DMS53 treated with DMSO at 0.1 percent for 48 hours (cell line): Measurements from ENCODE around the gene CENPA.

Experiments
- DNase-seq: peaks from one replicate; lab custom pipeline; 2025; ENCODE audit not compliant: unreplicated experiment; lab: John Stamatoyannopoulos, UW

Gene CENPA

DNA sequence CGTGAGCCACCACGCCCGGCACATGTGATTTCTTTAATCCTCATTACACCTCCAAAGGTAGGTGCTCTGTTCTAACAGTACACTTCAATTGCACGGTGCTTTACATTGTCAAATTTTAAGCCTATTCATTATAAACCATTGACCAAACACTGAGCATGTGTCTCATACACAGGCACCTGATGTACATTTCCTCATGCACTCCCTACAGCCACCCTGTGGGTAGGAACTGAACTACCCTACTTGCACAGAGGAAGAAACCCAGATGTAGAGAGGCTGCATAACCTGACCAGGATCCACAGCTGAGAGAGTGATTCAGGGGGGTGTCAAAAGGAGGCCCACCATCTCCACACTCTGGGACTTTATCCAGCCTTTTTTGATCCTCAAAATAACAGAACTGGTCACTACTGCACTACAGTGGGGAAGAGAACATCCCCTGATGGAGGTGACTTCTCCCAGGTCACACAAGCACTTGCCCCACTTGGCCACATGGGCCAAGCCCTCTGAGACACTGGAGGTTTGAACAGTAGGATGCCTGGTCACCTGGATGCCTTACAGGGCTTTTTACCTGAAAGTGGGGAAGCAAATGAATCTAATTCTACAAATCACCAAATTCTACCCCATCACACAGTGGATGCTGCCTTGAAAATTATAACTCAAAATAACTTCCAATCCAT is 55.2 kb downstream of the CENPA start:
- no peak for DNase-seq

- DNase-seq = no peak
Observed at GRCh38 chr2:26843041-26843440, 57.2 kb downstream of the CENPA start.
